PFSK-1 (cell line): ENCODE data around the gene POLR3GL.

ENCODE experiments used
- FOXP2 ChIP-seq: optimal IDR thresholded peaks from 2 replicates; pipeline ENCODE3; 2011; ENCODE audit warnings: borderline replicate concordance, control low read depth, inconsistent platforms; ENCODE audit not compliant: insufficient read depth; ENCODE audit errors: extremely low read length, extremely low read depth
- POLR2AphosphoS5 ChIP-seq: IDR thresholded peaks from 2 replicates; pipeline ENCODE4 v1.6.1; 2012; ENCODE audit warnings: low read depth, mild to moderate bottlenecking, control low read depth, low read length, moderate library complexity
- SIN3A ChIP-seq: IDR thresholded peaks from 2 replicates; pipeline ENCODE4 v1.6.1; 2012; ENCODE audit warnings: mild to moderate bottlenecking, low read length, moderate library complexity, borderline replicate concordance; ENCODE audit not compliant: insufficient read depth
- TAF1 ChIP-seq: IDR thresholded peaks from 2 replicates; pipeline ENCODE4 v1.6.1; 2012; ENCODE audit warnings: low read length, control low read depth, borderline replicate concordance; ENCODE audit not compliant: insufficient read depth
- TF ChIP-seq, protein P1 (sequence below), 2 experiments: IDR thresholded peaks; 2 replicates each; pipeline versions ENCODE4 v1.6.1 to v1.8.0; 2011 to 2012; ENCODE audit warnings: low read depth in 2 of 2, low read length in 2 of 2, control low read depth in 1 of 2, inconsistent platforms in 1 of 2, mild to moderate bottlenecking in 1 of 2, moderate library complexity in 1 of 2; ENCODE audit not compliant: insufficient read depth in 1 of 2

Gene POLR3GL

DNA sequence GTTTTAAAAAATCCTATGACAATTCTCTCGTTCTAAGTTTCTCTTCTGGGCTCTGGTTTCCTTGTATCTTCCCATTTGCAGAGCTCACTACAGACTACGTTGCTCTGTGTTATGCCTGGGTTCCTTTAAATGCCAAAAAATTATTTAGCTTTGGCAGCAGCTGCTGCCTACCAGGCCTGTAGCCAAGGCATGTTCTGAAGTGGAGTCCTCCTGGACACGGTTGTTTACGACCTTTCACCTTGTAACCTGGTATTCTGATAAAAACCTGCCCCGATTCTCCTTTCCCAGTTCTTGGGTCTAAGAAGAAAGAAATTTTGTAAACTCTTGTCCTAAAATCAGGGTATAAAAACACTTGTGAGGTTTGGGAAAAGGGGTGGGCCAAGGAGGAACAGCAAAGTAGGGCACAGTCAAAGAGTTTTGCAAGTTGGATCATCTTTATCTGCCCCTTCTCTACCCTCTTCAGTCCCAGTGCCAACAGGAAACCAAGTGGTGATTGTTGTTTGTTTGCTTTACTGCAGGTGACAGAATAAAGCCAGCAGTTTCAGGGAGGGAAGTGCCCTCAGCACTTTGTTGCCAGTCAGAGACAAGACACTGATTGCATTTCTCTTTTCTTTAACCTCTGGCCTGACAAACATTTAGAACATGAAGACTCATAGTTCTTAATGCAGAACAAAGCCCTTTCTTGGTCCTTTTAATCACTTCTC is 35.0 kb downstream of the POLR3GL start:
- TF ChIP-seq, protein P1, sequence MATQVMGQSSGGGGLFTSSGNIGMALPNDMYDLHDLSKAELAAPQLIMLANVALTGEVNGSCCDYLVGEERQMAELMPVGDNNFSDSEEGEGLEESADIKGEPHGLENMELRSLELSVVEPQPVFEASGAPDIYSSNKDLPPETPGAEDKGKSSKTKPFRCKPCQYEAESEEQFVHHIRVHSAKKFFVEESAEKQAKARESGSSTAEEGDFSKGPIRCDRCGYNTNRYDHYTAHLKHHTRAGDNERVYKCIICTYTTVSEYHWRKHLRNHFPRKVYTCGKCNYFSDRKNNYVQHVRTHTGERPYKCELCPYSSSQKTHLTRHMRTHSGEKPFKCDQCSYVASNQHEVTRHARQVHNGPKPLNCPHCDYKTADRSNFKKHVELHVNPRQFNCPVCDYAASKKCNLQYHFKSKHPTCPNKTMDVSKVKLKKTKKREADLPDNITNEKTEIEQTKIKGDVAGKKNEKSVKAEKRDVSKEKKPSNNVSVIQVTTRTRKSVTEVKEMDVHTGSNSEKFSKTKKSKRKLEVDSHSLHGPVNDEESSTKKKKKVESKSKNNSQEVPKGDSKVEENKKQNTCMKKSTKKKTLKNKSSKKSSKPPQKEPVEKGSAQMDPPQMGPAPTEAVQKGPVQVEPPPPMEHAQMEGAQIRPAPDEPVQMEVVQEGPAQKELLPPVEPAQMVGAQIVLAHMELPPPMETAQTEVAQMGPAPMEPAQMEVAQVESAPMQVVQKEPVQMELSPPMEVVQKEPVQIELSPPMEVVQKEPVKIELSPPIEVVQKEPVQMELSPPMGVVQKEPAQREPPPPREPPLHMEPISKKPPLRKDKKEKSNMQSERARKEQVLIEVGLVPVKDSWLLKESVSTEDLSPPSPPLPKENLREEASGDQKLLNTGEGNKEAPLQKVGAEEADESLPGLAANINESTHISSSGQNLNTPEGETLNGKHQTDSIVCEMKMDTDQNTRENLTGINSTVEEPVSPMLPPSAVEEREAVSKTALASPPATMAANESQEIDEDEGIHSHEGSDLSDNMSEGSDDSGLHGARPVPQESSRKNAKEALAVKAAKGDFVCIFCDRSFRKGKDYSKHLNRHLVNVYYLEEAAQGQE (IDR thresholded peaks at IDR 0.05; ENCODE audit: insufficient read depth in 1 of 2, low read depth in 2 of 2, low read length in 2 of 2) = no peak
- TF ChIP-seq FOXP2 (no peak), POLR2AphosphoS5 (no peak), TAF1 (no peak), SIN3A (no peak)

DNA sequence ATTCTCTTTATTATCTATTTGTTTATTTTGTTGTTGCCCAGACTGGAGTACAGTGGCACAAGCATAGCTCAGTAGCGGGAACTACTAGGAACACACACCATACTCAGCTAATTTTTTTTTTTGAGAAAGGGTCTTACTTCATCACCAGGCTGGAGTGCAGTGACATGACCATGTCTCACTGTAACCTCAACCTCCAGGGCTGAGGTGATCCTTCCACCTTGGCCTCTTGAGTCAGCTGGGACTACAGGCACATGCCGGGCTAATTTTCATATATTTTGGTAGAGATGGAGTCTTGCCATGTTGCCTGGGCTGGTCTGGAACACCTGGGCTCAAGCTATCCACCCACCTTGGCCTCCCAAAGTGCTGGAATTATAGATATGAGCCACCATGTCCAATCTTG is 37.2 kb downstream of the POLR3GL start:
- TF ChIP-seq, protein P1 (IDR thresholded peaks at IDR 0.05; ENCODE audit: insufficient read depth in 1 of 2, low read depth in 2 of 2, low read length in 2 of 2) = no peak
- TF ChIP-seq FOXP2 = no peak
- no peak for TF ChIP-seq SIN3A
- TF ChIP-seq TAF1 = no peak
- no peak for TF ChIP-seq POLR2AphosphoS5

DNA sequence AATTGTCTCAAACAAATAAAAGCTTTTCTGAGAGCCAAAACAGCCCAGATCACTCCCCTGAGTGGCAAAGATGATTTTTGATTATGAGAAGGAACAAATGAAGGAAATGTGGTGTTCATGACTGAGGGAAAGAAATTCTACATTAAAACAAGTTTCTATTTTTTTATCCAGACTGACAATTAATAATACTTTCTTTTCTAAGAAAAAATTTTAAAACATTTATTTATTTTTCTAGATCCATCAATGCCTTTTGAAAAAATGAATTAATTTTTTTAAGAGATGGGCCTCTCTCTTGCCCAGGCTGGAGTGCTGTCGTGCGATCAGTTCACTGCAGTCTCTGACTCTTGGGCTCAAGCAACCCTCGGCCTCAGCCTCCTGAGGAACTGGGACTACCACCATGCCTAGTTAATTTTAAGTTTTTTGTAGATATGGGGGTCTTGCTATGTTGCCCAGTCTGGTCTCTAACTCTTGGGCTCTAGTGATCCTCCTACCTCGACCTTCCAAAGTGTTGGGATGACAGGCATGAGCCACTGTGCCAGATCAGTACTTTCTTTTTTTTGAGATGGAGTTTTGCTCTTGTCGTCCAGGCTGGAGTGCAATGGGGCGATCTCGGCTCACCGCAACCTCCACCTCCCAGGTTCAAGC is 43.1 kb downstream of the POLR3GL start:
- TF ChIP-seq FOXP2 (no peak), SIN3A (no peak), POLR2AphosphoS5 (no peak), TAF1 (no peak)
- TF ChIP-seq, protein P1 (IDR thresholded peaks at IDR 0.05; ENCODE audit: insufficient read depth in 1 of 2, low read depth in 2 of 2, low read length in 2 of 2) = no peak

DNA sequence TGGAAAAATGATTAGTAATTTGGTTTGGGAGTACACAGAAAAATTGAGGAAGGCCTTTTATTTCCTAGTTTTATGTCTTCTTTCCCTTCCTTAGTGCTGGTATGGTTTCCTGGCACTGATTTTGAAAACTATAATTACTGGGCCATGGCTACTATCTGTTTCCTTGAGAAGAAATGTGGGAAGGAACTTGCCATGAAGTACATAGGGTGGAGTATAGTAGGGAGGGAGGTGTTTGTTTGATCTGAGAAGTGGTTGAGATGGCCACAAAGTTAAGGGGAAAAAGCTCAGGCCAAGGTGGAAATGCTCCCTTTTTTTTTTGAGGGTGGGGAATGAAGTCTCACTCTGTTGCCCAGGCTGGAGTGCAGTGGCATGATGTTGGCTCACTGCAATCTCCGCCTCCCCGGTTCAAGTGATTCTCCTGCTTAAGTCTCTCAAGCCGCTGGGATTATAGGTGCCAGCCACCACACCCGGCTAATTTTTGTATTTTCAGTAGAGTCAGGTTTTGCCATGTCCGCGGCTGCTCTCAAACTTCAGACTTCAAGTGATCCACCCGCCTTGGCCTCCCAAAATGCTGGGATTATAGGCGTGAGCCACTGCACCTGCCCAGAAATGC is 45.7 kb downstream of the POLR3GL start:
- no peak for TF ChIP-seq SIN3A
- TF ChIP-seq TAF1 = no peak
- TF ChIP-seq, protein P1 (IDR thresholded peaks at IDR 0.05; ENCODE audit: insufficient read depth in 1 of 2, low read depth in 2 of 2, low read length in 2 of 2) = no peak
- no peak for TF ChIP-seq FOXP2
- TF ChIP-seq POLR2AphosphoS5 = no peak
